NCI-H524 treated with DMSO at 0.1 percent for 48 hours (cell line): Measurements from ENCODE around the gene WDR83.
"Not testable (repeated sequence)": the region's sequence is repeated elsewhere in the genome, so short reads cannot be mapped to it uniquely, and the experiment has no call there.

Source experiments
- DNase-seq: peaks from one replicate; lab custom pipeline; 2025; lab: John Stamatoyannopoulos, UW

WDR83 gene

GRCh38 chr19:12685831-12686230 lies 19.2 kb downstream of the WDR83 start:
- DNase-seq: no peak

GRCh38 chr19:12687496-12688196 lies 21.0 kb downstream of the WDR83 start, which contains the start of gene GNG14:
GNG14 (plus strand) TSS chr19:12687998; CDS start chr19:12688049, 51 bp downstream.
- no peak for DNase-seq

GRCh38 chr19:12689012-12689411 lies 22.4 kb downstream of the WDR83 start:
- DNase-seq: no peak

- DNase-seq: no peak
Observed at GRCh38 chr19:12689581-12690216, 23.1 kb downstream of the WDR83 start.

GRCh38 chr19:12692960-12693359 lies 26.4 kb downstream of the WDR83 start:
- DNase-seq: no peak

GRCh38 chr19:12694641-12695040 lies 28.0 kb downstream of the WDR83 start:
- DNase-seq: no peak

- DNase-seq: no peak
Observed at GRCh38 chr19:12695096-12695495, 28.5 kb downstream of the WDR83 start.

- no peak for DNase-seq
Observed at GRCh38 chr19:12695514-12695913, 28.9 kb downstream of the WDR83 start.

- no peak for DNase-seq
Observed at GRCh38 chr19:12695997-12696365, 29.4 kb downstream of the WDR83 start.

- DNase-seq: peak; percentile 78
Observed at GRCh38 chr19:12696366-12697335, 30.0 kb downstream of the WDR83 start, which contains the start of gene FBXW9. FBXW9 (minus strand) TSS chr19:12696631; CDS start chr19:12696581, 50 bp downstream.

- DNase-seq: not testable (repeated sequence)
Observed at GRCh38 chr19:12697425-12697824, 30.8 kb downstream of the WDR83 start.

- no peak for DNase-seq
Observed at GRCh38 chr19:12698138-12698537, 31.5 kb downstream of the WDR83 start.

GRCh38 chr19:12701596-12702282 lies 35.1 kb downstream of the WDR83 start:
- DNase-seq: no peak

GRCh38 chr19:12703046-12703445 lies 36.4 kb downstream of the WDR83 start:
- no peak for DNase-seq

- DNase-seq: no peak
Observed at GRCh38 chr19:12705169-12705568, 38.6 kb downstream of the WDR83 start.

- DNase-seq: no peak
Observed at GRCh38 chr19:12705654-12706331, 39.2 kb downstream of the WDR83 start.

GRCh38 chr19:12706332-12706718 lies 39.7 kb downstream of the WDR83 start:
- no peak for DNase-seq

GRCh38 chr19:12708641-12709040 lies 42.0 kb downstream of the WDR83 start:
- DNase-seq: no peak

GRCh38 chr19:12711187-12711586 lies 44.6 kb downstream of the WDR83 start:
- DNase-seq: no peak

GRCh38 chr19:12712077-12712476 lies 45.5 kb downstream of the WDR83 start:
- DNase-seq: not testable (repeated sequence)

GRCh38 chr19:12713304-12713703 lies 46.7 kb downstream of the WDR83 start:
- DNase-seq: not testable (repeated sequence)
